Activated naive CD4-positive, alpha-beta T cell (primary cell): Measurements from ENCODE around the gene CAMK1G.

Experiments
- DNase-seq, 4 experiments: peaks; one replicate each; lab custom pipeline; 2025; lab: John Stamatoyannopoulos, UW

CAMK1G gene

DNA sequence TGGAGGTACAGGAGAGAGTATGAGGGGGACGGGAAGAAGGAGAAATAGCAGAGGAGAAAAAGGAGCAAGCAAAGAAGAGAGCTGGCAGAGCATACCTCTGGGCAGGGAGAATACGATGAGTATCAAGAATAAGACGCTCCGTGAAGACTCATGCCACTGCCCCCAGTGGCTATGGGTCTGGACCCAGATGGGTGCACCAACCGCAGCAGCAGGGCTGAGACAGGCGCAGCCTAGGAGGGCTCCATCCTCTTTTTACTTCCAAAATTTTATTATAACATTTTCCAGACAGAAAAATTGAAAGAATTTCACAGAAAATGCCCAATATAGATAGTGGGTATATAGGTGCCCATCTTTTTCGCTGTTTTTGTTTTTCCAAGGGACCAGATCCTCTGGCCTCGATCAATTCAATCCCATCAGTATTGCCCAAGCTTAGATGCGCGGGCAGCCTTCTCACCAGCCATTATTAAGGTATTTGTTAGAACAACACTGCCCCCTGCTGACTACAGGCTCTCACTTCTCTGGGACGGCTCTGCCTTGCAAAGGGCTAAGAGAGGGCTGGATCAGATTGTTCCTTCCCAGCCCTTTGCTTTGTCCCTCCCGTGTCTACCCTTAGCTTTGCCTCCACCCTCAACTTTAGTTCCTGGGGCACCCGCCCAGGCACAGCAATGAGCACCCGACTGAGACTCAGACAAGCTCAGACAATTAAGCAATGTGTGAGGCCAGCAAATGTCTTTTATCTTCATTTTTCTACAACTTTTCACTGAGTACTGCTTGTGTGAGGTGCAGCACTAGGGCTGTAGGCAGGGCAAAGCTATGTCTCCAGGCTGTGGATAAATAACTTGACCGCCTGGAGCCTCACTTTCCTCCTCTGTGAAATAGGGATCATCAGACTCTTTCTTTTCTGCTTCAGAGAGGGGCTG lies 17.5 kb upstream of the CAMK1G start:
- peak; percentile 16 to 52 (median 42) for DNase-seq

DNA sequence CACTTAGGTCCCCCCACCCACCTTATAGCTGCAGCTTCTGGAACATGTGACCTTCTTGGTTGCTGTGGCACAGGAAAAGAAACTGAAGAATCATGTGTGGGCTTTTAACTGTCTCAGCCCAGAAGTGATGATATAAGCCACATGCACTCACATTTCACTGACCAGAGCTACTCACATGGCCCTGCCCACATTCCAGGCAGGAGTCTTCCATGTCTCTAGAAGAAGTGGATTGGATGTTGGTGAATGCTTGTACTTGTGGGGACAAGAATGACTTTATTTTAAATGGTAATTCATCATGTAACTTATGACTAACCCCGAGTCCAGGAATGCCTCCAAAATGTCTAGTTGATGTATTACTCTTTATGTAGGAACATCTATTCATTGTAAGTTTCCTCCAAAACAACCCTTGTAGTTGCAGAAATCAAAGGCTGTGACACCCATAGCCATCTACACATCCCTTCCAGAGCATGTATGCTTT lies 15.8 kb upstream of the CAMK1G start:
- no peak for DNase-seq

DNA sequence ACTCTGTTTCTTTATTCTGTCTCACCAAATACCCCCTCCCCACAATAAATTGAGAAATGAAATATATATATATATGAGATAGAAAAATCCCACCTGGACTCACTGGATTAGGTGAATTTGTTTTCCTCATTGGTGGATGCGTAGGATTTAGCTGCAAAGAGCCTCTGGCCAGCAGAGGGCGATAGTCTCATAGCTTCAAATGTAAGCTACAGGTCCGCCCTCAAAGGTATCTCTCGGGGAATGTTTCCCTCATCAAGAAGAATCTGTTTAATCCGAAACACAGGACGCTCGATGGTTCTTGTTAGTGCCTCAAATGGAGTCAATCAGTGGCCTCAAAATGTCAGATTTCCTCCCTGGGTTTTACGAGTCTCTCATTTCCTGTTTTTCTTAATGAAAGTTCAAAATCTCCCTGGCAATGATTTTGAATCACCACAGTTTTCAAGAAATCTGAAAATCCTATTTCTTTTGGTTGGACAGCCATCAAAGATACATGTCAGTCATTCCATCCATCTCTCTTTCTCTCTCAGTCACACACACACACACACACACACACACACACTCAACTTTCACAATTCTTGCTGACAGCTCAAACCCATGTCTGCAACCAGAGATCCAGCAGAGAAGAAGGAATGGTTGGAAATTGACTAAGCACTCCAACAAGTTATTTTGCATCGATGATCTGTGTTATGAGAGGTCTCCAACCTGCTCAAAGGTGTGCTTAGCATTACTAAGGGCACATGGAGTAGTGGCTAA lies 13.9 kb upstream of the CAMK1G start:
- DNase-seq = peak; percentile 19 to 65 (median 55)

DNA sequence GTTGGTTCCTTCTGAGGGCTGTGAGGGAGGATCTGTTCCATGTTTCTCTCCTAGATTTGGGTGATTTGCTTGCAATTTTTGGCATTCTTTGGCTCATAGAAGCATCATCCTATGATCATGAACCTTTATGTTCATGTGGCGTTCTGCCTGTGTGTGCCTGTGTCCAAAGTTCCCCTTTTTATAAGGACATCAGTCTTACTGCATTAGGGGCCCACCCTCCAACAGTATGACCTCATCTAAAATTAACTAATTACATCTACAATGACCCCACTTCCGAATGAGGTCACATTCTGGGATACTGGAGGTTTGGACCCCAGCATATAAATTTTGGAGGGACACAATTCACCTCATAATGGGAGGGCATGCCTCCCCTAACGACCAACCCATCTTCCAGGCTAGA lies 12.8 kb upstream of the CAMK1G start:
- no peak for DNase-seq

DNA sequence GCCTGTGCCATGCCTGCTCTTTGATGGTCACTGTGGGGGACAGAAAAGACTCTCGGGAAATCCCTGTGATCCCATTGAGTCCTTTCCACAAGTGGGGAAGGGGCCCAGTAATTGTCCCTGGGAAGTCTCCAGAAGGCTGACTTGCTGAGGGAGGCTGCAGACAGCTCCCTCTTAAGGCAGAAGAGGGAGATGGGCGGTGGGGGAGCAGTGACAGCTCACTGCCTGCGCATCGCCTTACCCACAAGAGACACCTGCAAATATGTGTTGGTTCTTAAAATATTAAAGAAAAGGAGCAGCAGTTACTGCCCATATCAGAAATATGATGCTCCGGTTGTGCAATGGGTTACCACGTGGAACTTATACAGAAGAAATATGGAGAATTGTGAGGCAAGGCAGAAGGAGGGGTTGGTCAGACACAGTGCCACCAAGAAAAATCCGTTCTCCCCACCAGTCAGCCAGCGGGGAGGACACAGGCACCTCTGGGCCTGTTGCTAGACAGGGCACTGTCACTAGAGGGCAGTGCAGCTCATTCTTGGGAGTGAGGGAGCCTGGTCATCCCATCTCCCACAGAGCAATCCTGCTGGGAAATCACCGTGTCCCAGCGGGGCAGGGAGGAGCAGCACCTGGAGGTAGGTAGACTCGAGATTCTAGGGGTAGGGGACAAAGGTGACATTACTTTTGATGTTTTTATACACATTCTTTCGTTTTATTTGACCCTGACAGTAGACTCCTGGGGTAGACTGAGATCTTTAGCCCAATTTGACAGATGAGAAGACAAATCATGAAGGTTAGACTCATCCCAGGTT lies 6.9 kb upstream of the CAMK1G start:
- peak; percentile 11 to 58 (median 32) for DNase-seq

DNA sequence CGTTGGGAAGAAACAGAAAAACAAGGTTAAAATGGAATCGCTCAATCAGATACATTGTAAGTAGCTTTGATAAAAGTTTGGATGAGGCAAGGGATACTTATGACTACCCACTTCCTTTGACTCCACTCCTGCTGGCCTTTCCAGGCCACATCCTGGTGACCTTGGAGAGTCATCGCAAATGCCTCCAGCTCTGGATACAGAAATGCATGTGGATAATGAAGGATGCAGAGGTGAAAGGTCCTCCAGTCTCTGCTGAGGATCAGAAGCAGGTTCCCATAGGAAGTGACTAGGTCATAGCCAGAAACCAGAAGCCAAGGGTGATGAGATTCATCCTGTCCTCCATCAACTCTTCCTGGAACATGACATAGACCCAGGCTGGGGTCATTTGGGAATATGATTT lies 6.2 kb upstream of the CAMK1G start:
- DNase-seq = no peak

DNA sequence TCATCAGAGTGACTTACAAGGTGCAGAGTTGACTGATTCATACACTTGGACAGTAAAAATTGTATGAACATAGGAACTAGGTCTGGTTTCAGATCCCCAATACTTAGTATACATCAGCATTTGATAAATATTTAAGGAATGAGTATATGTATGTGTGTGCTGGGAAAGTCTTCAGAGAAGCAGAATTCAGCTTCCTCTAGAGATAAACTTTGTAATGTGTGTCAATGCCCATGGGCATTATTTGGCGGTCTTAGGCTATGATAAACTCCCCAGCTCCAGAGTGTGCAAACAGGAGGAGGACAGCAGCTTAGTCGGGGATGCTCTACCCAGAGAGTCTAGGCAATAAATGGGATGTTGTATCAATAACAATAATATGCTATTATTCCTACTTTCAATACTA lies 2.9 kb upstream of the CAMK1G start:
- DNase-seq = no peak

DNA sequence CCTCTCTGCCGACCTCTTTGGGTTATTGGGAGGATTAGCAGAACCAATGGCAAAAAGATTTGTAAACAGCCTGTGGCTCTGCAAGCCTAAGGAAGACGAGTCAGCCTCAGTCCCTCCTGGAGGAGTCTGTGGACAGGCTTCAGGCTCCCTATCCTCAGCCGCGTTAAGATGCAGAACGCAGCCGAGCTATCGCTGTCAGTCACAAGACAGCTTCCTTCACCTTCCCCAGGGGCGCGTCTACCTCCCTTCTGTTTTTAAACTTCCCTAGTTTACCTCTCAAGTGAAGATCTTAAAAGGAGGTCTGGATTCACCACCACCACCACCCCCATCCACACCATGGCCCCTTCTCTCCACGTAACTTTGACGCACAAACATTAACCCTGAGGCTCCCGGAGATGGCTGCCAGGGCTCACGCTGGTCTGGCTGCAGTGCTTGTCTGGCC lies 738 bp downstream of the CAMK1G start:
- no peak for DNase-seq

DNA sequence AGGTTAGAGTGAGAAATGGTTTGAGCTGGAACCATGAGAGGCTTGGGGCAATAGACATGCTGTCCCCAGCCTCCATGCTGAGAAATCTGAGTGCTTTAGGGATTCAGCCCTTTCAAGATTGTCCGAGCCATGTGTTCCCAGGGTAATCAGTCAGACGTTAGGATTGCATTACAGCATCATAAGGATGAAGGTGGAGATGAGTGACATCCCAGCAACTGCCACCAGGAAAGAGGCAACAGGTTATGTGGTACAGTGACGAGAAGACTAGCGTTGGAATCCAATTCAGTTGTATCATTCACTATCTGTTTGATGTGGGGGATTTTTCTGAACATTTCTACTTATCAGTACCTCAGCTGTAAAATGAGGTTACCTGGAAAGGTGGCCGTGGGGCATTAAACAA lies 1.7 kb downstream of the CAMK1G start:
- DNase-seq = no peak

DNA sequence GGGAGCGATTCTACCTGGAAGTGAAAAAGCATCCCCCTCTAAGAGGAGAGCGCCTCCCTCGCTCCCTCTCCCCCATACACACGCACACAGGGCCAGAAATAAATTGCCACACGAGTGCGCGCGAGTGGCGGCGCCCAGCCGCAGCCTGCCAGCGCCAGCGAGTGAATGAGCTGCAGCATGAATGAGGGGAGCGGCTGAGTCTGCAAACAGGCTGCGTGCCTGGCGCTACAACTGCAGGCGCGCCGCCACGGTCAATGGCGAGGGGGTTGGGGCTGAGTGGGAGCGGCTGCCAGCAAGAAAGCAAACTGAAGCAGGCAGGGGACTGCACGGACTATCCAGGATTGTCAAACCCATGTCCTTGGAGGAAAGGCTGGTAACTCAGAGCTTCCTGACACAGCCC lies 2.2 kb downstream of the CAMK1G start:
- DNase-seq = no peak

DNA sequence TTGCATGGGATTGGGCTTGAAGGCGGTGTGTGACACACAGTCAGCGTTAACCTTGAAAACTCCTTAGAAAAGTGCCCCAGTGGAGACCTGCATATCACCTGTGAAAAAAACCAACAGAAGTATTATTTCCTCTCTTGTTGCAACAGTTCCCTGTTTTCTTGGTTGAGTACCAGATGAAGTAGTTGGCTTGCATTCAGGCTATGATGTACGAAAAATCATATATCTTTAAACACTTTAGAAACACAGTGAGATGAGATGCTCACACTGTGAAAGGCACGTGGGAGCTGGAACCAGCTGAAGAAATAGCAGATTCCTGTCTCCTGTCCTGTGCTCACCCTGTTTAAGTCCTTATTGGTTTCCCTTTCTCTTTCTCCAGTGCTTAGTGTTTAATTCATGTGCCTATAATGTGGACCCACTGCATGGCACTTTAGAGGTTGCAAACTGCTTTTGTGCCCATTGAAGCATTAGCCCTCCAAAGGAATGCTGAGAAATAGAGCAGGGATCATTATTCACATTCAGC lies 2.8 kb downstream of the CAMK1G start:
- no peak for DNase-seq

DNA sequence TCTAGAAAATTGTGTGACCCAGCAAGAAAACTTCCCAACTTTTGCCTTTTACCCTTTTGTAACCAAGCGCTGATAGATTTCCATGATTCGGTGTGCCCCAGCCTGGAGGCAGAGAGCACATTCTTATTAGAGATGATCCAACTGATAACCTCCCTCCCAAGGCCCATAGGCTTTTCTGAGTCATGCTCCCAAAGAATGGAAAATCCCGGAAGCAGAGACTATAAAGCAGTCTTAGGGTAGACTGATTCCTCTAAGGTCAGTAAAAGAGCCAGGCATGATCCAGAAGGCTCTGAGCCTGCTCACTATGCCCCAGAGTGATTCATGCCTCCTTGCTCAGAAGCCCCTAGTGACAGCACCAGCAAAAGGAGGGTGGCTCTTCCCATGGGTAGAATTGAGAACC lies 4.3 kb downstream of the CAMK1G start:
- DNase-seq = no peak

DNA sequence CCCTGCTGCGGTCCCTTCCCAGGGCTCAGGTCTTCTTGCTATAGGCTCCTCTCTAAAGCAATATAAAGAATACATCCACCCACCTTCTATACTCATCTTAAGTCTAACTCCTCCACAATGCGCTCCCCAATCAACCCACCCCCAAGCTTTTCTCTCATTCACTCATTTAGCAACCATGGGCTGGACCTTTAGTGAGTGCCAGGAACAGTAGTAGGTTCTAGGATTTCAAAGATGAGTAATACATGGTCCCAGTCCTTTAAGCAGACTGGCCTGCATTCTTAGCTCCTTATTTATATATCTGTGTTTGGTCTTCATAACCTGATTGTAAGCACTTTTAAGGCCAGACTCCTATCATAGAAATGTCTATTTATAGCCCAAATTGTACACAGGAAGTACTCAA lies 5.9 kb downstream of the CAMK1G start:
- DNase-seq = no peak

DNA sequence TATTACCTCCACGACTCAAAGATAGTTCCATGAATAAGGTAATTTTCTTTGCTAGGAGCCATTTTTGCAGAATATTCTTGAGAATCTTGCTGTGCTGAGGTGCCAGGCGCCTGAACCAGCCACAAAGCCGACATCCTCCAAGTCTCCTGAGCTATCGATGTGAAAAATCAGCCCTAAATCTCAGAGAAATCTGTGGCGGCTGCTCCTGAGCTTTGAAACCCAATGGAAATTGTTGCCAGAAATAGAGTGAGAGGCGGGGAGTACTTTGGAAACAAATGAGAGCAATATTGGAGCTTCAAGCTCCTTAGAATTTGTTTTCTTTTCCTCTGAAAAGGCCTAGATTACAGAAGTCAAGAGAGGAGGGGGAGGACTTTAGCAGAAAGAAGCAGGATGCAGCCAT lies 6.3 kb downstream of the CAMK1G start:
- DNase-seq = no peak

DNA sequence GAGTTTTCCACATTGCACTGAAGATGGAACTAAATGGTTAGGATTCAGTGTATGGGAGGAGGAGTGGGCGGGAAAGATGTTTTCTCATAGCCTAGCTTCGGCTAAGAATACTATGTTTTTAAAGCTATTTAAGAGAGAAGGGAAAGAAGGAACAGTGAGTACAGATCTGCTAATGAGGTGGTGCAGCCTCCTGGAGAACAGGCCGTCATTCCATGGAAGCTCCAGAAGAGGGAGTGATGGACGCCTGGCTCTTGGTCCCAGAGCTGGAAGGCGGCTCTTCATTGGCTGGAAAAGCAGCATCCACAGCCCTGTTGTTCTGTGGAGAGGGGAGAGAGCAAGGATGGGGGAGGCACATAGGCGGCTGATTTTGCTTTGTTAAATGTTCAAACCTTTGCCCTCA lies 6.9 kb downstream of the CAMK1G start:
- no peak for DNase-seq

DNA sequence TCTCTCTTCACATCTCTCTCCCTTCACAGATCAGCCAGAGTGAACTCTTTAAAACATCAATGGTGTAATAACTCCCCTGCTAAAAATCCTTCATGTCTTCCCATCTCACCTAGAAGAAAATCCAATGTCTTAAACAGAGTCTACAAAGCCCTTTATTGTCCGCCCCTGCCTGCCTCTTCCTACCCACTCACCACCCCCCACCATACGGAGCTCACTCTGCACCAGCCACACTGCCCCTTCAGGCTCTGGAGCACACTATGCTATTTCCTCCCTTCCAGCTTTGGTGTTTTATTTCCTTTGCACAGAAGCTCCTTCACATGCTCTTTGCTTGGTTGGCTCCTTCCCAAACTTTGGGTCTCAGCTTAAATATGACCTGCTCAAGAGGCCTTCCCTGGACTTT lies 10.2 kb downstream of the CAMK1G start:
- DNase-seq = no peak

DNA sequence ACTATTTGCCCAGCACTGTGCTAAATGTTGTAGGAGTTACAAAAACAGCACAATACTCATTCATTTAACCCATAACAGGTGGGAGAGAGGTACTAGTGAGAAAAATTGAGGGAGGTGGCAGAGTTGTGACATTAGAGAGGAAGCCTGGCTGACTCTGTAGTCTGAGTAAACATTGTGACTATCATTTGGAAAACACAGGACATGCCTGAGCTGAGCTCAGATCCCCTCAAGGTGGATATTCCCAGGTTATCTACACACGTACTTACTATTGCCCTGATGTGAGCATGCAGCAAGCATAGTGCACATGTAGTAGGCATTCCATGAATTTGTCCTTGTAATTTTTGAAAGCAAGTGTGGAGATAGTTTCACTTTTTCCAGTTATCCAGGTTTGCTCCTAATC lies 10.9 kb downstream of the CAMK1G start:
- no peak for DNase-seq

DNA sequence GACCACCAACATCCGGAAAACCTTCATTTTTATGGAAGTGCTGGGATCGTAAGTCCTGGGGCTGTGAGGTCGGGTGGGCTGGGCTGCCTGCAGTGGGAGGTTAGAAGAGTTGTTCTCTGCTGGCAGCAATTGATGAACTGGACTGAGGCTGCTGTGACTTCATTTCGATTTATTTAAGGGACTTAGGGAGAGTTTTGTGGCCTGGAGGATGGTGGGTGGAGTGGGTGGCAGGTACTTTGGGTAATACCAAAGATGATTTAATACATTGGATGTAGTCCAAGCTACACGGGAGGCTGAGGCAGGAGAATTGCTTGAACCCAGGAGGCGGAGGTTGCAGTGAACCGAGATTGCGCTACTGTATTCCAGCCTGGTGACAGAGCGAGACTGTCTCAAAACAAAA lies 11.5 kb downstream of the CAMK1G start:
- DNase-seq = no peak

DNA sequence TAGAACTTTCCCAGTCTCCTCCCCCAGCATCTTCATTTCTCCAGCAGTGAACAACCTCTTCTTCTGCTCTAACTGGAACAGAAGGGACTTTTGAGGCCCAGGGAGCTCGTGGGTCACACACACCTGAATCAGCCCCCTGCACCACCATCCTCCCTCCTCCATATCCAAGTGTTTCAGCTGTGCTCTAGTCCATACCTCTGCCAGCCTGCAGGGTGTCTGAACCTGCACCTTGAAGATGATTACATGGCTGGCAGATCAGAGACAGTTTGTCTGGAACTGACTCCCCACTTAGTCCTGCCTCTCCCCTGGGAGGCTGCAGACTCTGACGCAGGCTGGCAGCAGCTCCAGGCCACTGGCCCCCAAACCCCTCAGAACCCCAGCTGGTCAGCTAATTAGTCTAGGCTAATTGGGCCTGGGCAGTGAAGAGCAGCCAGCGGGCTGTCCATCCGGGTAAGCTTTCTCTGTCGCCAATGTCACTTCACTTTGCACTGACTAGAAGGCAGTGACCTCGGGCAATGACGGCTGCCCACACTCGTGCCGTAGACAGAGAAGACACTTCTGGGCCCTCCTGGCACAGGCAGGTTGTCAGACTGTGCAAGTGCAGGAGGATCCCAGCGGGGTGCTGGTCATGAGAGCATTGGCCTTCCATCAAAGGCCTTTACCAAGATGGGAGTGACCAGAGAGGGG lies 12.2 kb downstream of the CAMK1G start:
- DNase-seq = no peak

DNA sequence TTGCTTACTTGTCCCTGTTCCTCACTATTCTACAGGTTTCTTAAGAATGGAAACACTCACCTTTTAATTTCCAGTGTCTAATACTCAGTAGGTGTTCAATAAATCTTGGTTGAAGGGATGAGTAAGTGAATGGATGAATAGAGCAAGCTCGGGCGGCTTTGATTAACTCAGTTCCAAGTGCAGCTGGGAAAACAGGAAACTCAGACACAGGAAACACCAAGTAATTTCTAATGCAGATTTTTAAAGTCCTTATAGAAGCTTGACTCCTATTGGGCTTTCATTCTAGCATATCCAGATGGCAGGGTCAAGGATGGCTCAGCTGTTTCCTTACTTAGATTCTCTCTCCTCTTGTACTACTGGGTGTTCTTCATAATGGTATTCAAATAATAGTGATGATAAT lies 14.0 kb downstream of the CAMK1G start:
- no peak for DNase-seq

DNA sequence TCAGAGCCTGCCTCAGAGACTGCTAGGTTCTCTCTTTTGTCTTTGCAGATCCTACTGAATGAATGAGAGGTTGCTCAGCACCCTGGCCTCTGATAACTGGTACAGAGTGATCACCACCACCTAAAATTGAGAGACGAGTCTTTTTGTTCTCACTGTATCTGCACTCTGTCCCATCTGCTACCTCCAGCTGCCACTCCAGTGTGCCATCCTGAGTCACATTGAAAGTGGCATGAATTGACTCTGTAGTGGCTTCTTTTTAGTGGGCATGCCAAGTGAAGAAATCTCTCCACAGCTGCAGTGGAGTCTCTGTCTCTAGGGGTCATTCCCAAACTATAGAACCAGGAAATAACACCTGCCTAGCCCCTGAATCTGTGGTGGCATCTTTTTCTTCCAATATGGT lies 14.7 kb downstream of the CAMK1G start:
- no peak for DNase-seq
